SK-N-SH (cell line): Measurements from ENCODE around the gene CST6. TPM values are rescaled to one million over a fixed set of nuclear protein-coding genes. Genes with fewer than 3 reads are reported as not detected.
"Not testable (repeated sequence)": the region's sequence is repeated elsewhere in the genome, so short reads cannot be mapped to it uniquely, and the experiment has no call there.

Experiments used
- CTCF ChIA-PET: fragments of 300-600, 350-600 bp; formaldehyde crosslinking; extraction: SDS; loops from one replicate; lab custom pipeline; 2021; lab: Yijun Ruan, JAX
- POLR2A ChIA-PET: fragments of 350-600 bp; sonication (Branson Sonifier 250); formaldehyde crosslinking; extraction: SDS; loops from one replicate; lab custom pipeline; 2020; ENCODE audit warnings: antibody characterized with exemption, inconsistent platforms; lab: Yijun Ruan, JAX
- DNase-seq: peaks from one replicate; pipeline ENCODE4 v3.0.0; 2012
- H2AFZ ChIP-seq: fragments of 200-600 bp; sonication (generic); 2 replicates; pipeline ENCODE4 v1.8.1; 2016; ENCODE audit warnings: antibody characterized with exemption, mild to moderate bottlenecking, low read depth
- H3F3A ChIP-seq: fragments of 200-600 bp; sonication (generic); replicated peaks from 2 replicates; pipeline ENCODE3; 2016; ENCODE audit warnings: antibody characterized with exemption, mild to moderate bottlenecking; ENCODE audit not compliant: insufficient read depth
- H3K27ac ChIP-seq, 2 experiments: fragments of 200-500 bp in 1 of 2; fragments of 200-600 bp in 1 of 2; sonication (Bioruptor generic) in 1 of 2; sonication (generic), shearing (Covaris generic) in 1 of 2; 2 replicates each; pipeline versions ENCODE4 v1.5.1 to v1.6.1; 2014 to 2016; ENCODE audit warnings: low read depth in 2 of 2, inconsistent platforms in 1 of 2, low read length in 1 of 2, mild to moderate bottlenecking in 1 of 2, mixed read lengths in 1 of 2
- H3K27me3 ChIP-seq: fragments of 200-600 bp; sonication (generic), shearing (Covaris generic); 2 replicates; pipeline ENCODE4 v1.6.1; 2016; ENCODE audit warnings: mixed run types; ENCODE audit not compliant: insufficient read depth
- H3K36me3 ChIP-seq, 2 experiments: fragments of 200-500 bp in 1 of 2; fragments of 200-600 bp in 1 of 2; sonication (Bioruptor generic) in 1 of 2; sonication (generic) in 1 of 2; replicated peaks in 1 of 2; 2 replicates each; pipeline versions ENCODE3 to v1.5.1; 2014 to 2016; ENCODE audit warnings: low read length in 1 of 2, mild to moderate bottlenecking in 1 of 2; ENCODE audit not compliant: insufficient read depth in 2 of 2, control insufficient read depth in 1 of 2
- H3K4me1 ChIP-seq, 2 experiments: fragments of 200-500 bp in 1 of 2; fragments of 200-600 bp in 1 of 2; sonication (Bioruptor generic) in 1 of 2; sonication (generic), shearing (Covaris generic) in 1 of 2; 2 replicates each; pipeline versions ENCODE4 v1.5.1 to v1.6.1; 2014 to 2016; ENCODE audit warnings: low read depth in 1 of 2, low read length in 1 of 2, mixed run types in 1 of 2; ENCODE audit not compliant: insufficient read depth in 2 of 2, control insufficient read depth in 1 of 2
- H3K4me2 ChIP-seq: fragments of 200-600 bp; sonication (generic), shearing (Covaris generic); 2 replicates; pipeline ENCODE4 v1.6.1; 2017; ENCODE audit warnings: mixed run types
- H3K4me3 ChIP-seq, 2 experiments: fragments of 200-500 bp in 1 of 2; fragments of 200-600 bp in 1 of 2; sonication (Bioruptor generic) in 1 of 2; sonication (generic), shearing (Covaris generic) in 1 of 2; 2 replicates each; pipeline versions ENCODE4 v1.5.1 to v1.8.1; 2014 to 2016; ENCODE audit warnings: low read depth in 2 of 2, inconsistent platforms in 1 of 2, low read length in 1 of 2, mild to moderate bottlenecking in 1 of 2, mixed read lengths in 1 of 2, moderate library complexity in 1 of 2
- H3K79me2 ChIP-seq: fragments of 200-600 bp; sonication (generic); 2 replicates; pipeline ENCODE4 v1.8.1; 2017; ENCODE audit warnings: mild to moderate bottlenecking; ENCODE audit not compliant: insufficient read depth
- H3K9ac ChIP-seq: fragments of 200-600 bp; sonication (generic); 2 replicates; pipeline ENCODE4 v1.6.1; 2017; ENCODE audit warnings: mixed run types
- H3K9me2 ChIP-seq: fragments of 200-600 bp; sonication (generic); 2 replicates; pipeline ENCODE4 v1.6.1; 2017; ENCODE audit warnings: mixed run types
- H3K9me3 ChIP-seq: fragments of 200-600 bp; sonication (generic); 2 replicates; pipeline ENCODE4 v1.6.1; 2017; ENCODE audit warnings: mixed run types, mild to moderate bottlenecking, moderate library complexity
- H4K20me1 ChIP-seq: fragments of 200-600 bp; sonication (generic); 2 replicates; pipeline ENCODE4 v1.6.1; 2017; ENCODE audit warnings: mild to moderate bottlenecking, mixed run types; ENCODE audit not compliant: insufficient read depth
- CTCF ChIP-seq: fragments of 200-600 bp; sonication (generic); IDR thresholded peaks from 2 replicates; pipeline ENCODE4 v1.6.1; 2017; ENCODE audit warnings: antibody characterized with exemption, mild to moderate bottlenecking, moderate library complexity
- EP300 ChIP-seq, 2 experiments: IDR thresholded peaks; 2 replicates each; pipeline versions ENCODE4 v1.4.0 to v1.6.1; 2012; ENCODE audit warnings: borderline replicate concordance in 1 of 2, low read depth in 1 of 2, low read length in 1 of 2
- MAX ChIP-seq: IDR thresholded peaks from 2 replicates; pipeline ENCODE4 v1.4.0; 2012; ENCODE audit warnings: low read depth
- RAD21 ChIP-seq: IDR thresholded peaks from 2 replicates; pipeline ENCODE4 v1.6.1; 2012; ENCODE audit warnings: mild to moderate bottlenecking, low read length
- SMC3 ChIP-seq: IDR thresholded peaks from 2 replicates; pipeline ENCODE4 v1.6.1; 2012; ENCODE audit warnings: low read depth, low read length, improper control_type of control experiment
- TCF12 ChIP-seq: IDR thresholded peaks from 2 replicates; pipeline ENCODE4 v1.4.0; 2012
- WGBS: methylation state at CpG from one replicate; pipeline ENCODE4 v1.1.6; 2017; ENCODE audit warnings: low lambda C conversion rate; 5-methylcytosine and 5-hydroxymethylcytosine counted together
- polyA plus RNA-seq, 3 experiments: library from polyadenylated mRNA; depleted of rRNA; stranded (reverse); fragments of >200 nt; gene quantifications; 2 replicates each; pipeline ENCODE4 v1.2.3, GENCODE V29; 2012

Gene CST6
- polyA plus RNA-seq, 1 of the 3 experiments (the other 2 are of a cell fraction), result 0.90 TPM

GRCh38 chr11:66022401-66023185 is 10.8 kb downstream of the CST6 start:
- DNase-seq, result peak; percentile 95

GRCh38 chr11:66023186-66023440 is 11.3 kb downstream of the CST6 start:
- not testable (repeated sequence) for H3K4me3 ChIP-seq
- 69% methylated on average over 5 of the region's 5 CpGs for WGBS
- CTCF ChIA-PET, result interaction anchor here (0.9 to 3.2 kb wide), 24 partner anchors 8 to 397 kb away, joined by 3 to 55 read pairs (median 8); partner anchors contain the start of genes BANF1, CCDC85B, CST6 and EIF1AD

More at GRCh38 chr11:66022401-66023185, 10.8 kb downstream of the CST6 start:
- H3K36me3 ChIP-seq, result no peaks in the 10 kb centered on the region
- peaks cover 3 to 21% of the 10 kb centered on the region in 2 experiments; a peak in 3 of 4 replicates for H3K4me1 ChIP-seq
- 46% methylated on average over 18 of the region's 46 CpGs for WGBS
- H3K27ac ChIP-seq, result no peak overlapping the region
- ChIA-PET POLR2A (interaction anchor here (1.4 kb wide), 1 partner anchor 22 kb away, joined by 7 read pairs; no protein-coding TSS in a partner anchor), CTCF (interaction anchor here (0.6 to 3.2 kb wide), 40 partner anchors 9 to 396 kb away, joined by 3 to 55 read pairs (median 4); partner anchors contain the start of genes BANF1, CCDC85B, CST6 and EIF1AD)
- no peaks in the 10 kb centered on the region for H3K27me3 ChIP-seq
- H3K9me2 ChIP-seq, result no peaks in the 10 kb centered on the region
- H3K9ac ChIP-seq, result 0 out of 2 replicates have a peak overlapping the region, but pooled peaks have one; percentile 45
- peak overlapping the region; percentile 39; the same call in 1 of the 2 replicates for H3K4me2 ChIP-seq
- peak overlapping the region; percentile 17 to 29; a peak in 2 of 4 replicates for H3K4me3 ChIP-seq
- H3K9me3 ChIP-seq, result no peaks in the 10 kb centered on the region
- H4K20me1 ChIP-seq, result no peaks in the 10 kb centered on the region
- TF ChIP-seq MAX (peak; percentile 69), EP300 (IDR thresholded peaks at IDR 0.05; ENCODE audit: borderline replicate concordance in 1 of 2, low read depth in 1 of 2, low read length in 1 of 2) (no peak), TCF12 (no peak), RAD21 (peak; percentile 67), SMC3 (peak; percentile 55), CTCF (peak; percentile 90)
- H3K79me2 ChIP-seq, result peaks cover 29% of the 10 kb centered on the region; the same call in 1 of the 2 replicates
- H3F3A ChIP-seq, result peaks cover 4% of the 10 kb centered on the region
- peak overlapping the region; percentile 63 for H2AFZ ChIP-seq

More at GRCh38 chr11:66023186-66023440, 11.3 kb downstream of the CST6 start:
- Histone ChIP-seq H3K4me1 (peaks cover 3 to 21% of the 10 kb centered on the region in 2 experiments; a peak in 3 of 4 replicates), H3K79me2 (peaks cover 30% of the 10 kb centered on the region; the same call in 1 of the 2 replicates)
- not testable (repeated sequence) for H3K27ac ChIP-seq, H3K36me3 ChIP-seq, H3K9me2 ChIP-seq, H4K20me1 ChIP-seq, H2AFZ ChIP-seq, H3K9ac ChIP-seq, H3F3A ChIP-seq, H3K9me3 ChIP-seq, H3K4me2 ChIP-seq, H3K27me3 ChIP-seq, DNase-seq
- POLR2A ChIA-PET, result interaction anchor here (1.4 kb wide), 1 partner anchor 22 kb away, joined by 7 read pairs; no protein-coding TSS in a partner anchor
